ENCODE measurements around the gene RRBP1.

DNA sequence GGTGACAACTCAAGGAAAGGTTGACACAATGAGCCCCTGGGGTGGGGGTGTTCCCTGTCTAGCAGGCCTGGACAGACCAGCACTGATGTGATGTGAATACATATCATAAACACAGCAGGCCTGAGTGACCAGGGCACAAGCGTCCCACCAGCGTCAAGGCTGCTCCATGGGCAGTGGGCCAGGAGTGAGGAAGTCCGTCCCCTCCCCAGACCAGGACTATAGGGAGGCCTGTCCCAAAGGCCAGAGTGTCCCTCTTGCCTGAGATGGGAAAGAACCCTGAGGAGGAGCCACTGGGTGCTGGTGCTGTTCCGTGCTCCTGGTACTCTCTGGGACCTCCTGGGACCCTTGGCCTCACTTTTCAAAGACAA is 44.6 kb downstream of the RRBP1 start:
- TF ChIP-seq POLR2A (IDR thresholded peaks at IDR 0.05): no peak
- TF ChIP-seq, protein P1, sequence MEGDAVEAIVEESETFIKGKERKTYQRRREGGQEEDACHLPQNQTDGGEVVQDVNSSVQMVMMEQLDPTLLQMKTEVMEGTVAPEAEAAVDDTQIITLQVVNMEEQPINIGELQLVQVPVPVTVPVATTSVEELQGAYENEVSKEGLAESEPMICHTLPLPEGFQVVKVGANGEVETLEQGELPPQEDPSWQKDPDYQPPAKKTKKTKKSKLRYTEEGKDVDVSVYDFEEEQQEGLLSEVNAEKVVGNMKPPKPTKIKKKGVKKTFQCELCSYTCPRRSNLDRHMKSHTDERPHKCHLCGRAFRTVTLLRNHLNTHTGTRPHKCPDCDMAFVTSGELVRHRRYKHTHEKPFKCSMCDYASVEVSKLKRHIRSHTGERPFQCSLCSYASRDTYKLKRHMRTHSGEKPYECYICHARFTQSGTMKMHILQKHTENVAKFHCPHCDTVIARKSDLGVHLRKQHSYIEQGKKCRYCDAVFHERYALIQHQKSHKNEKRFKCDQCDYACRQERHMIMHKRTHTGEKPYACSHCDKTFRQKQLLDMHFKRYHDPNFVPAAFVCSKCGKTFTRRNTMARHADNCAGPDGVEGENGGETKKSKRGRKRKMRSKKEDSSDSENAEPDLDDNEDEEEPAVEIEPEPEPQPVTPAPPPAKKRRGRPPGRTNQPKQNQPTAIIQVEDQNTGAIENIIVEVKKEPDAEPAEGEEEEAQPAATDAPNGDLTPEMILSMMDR (IDR thresholded peaks at IDR 0.05): no peak
- no peak for TF ChIP-seq POLR2AphosphoS5 (IDR thresholded peaks at IDR 0.05)

Data from breast epithelium (tissue), 3 donors.